Testis (tissue), 3 donors: ENCODE results near the gene BCAS3. TPM values are rescaled to one million over a fixed set of nuclear protein-coding genes. Genes with fewer than 3 reads are reported as not detected.

Experiments
- DNase-seq: peaks from one replicate; pipeline ENCODE4 v3.0.0-alpha.2; 2019
- H3K27ac ChIP-seq, 2 donors: fragments of 200-600 bp; sonication (generic); one replicate each; pipeline ENCODE4 v1.5.1; 2019
- H3K27me3 ChIP-seq: fragments of 200-600 bp; sonication (generic); one replicate; pipeline ENCODE4 v1.5.1; 2019
- H3K36me3 ChIP-seq: fragments of 200-600 bp; sonication (generic); one replicate; pipeline ENCODE4 v1.5.1; 2017; ENCODE audit warnings: low read depth; ENCODE audit errors: missing control alignments
- H3K4me1 ChIP-seq: fragments of 200-600 bp; sonication (generic); one replicate; pipeline ENCODE4 v1.5.1; 2019
- H3K4me3 ChIP-seq, 2 donors: fragments of 200-600 bp; sonication (generic); one replicate each; pipeline ENCODE4 v1.5.1; 2017 to 2019
- H3K9me3 ChIP-seq: fragments of 200-600 bp; sonication (generic); one replicate; pipeline ENCODE4 v1.5.1; 2017
- CTCF ChIP-seq, 3 experiments: fragments of 450-650 bp in 2 of 3; fragments of 200-600 bp in 1 of 3; sonication (generic) in 1 of 3; IDR thresholded peaks; one replicate each; pipeline ENCODE4 v1.5.1; 2016 to 2019; ENCODE audit warnings: antibody characterized with exemption in 3 of 3, mild to moderate bottlenecking in 2 of 3, moderate library complexity in 1 of 3
- POLR2A ChIP-seq: fragments of 450-650 bp; IDR thresholded peaks from one replicate; pipeline ENCODE4 v1.6.1; 2017; ENCODE audit warnings: antibody characterized with exemption, mild to moderate bottlenecking, moderate library complexity
- whole genome bisulfite sequencing, 2 donors: methylation state at CpG; one replicate each; pipeline ENCODE4 v1.1.5; 2018; 5-methylcytosine and 5-hydroxymethylcytosine counted together
- intact Hi-C: fragments of 100-400 bp; cut with DNase I; formaldehyde crosslinking; loops from one replicate; pipeline ENCODE4 v1.15.1; 2023; ENCODE audit warnings: low total_unique reads
- polyA plus RNA-seq: library from polyadenylated mRNA; stranded (reverse); fragments of 350-450 nt; fragmentation: Illumina TruSeq; extraction: RNeasy Lipid Tissue Mini Kit (QIAGEN cat#74804); gene quantifications from one replicate; pipeline ENCODE4 v1.2.3, GENCODE V29; 2014; ENCODE audit warnings: low read depth, low replicate concordance; ENCODE audit not compliant: insufficient read depth
- total RNA-seq, 2 donors: library from RNA; depleted of rRNA; stranded (reverse); fragments of >200 nt; gene quantifications; one replicate each; pipeline ENCODE4 v1.2.3, GENCODE V29; 2016

The BCAS3 gene
- total and polyA plus RNA-seq, 3 donors from 2014 or later = 54.8 to 96.7 (median 73.0) TPM

GRCh38 chr17:61402073-61402541 lies 724.5 kb downstream of the BCAS3 start:
- TF ChIP-seq CTCF (IDR thresholded peaks at IDR 0.05) (no peak), POLR2A (no peak)
- H3K36me3 ChIP-seq = no peaks in the 10 kb centered on the region
- H3K27ac ChIP-seq = peak overlapping the region; percentile 94 to 95
- intact Hi-C loops = loop anchor here (10.0 kb wide), 1 partner anchor 147 kb away; no protein-coding TSS in a partner anchor
- H3K27me3 ChIP-seq = no peaks in the 10 kb centered on the region
- H3K4me3 ChIP-seq = peak overlapping the region; percentile 68 to 78
- 27 to 40% methylated on average over 3 to 10 of the region's 11 CpGs for WGBS, 2 donors
- H3K9me3 ChIP-seq = no peaks in the 10 kb centered on the region
- peaks cover 20% of the 10 kb centered on the region for H3K4me1 ChIP-seq
- DNase-seq = no peak

- no peaks in the 10 kb centered on the region for H3K36me3 ChIP-seq
- peak overlapping the region; percentile 45 to 78 for H3K4me3 ChIP-seq
- no peak for TF ChIP-seq POLR2A
- TF ChIP-seq CTCF (IDR thresholded peaks at IDR 0.05) = no peak
- no peaks in the 10 kb centered on the region for H3K9me3 ChIP-seq
- intact Hi-C loops = loop anchor here (10.0 kb wide), 1 partner anchor 148 kb away; no protein-coding TSS in a partner anchor
- DNase-seq = no peak
- peaks cover 19% of the 10 kb centered on the region for H3K4me1 ChIP-seq
- WGBS, 2 donors = 7 to 23% methylated on average over 28 to 55 of the region's 55 CpGs
- H3K27ac ChIP-seq = peak overlapping the region; percentile 94 to 95
- H3K27me3 ChIP-seq = no peaks in the 10 kb centered on the region
Measured at GRCh38 chr17:61402978-61403800, 725.5 kb downstream of the BCAS3 start.

DNA sequence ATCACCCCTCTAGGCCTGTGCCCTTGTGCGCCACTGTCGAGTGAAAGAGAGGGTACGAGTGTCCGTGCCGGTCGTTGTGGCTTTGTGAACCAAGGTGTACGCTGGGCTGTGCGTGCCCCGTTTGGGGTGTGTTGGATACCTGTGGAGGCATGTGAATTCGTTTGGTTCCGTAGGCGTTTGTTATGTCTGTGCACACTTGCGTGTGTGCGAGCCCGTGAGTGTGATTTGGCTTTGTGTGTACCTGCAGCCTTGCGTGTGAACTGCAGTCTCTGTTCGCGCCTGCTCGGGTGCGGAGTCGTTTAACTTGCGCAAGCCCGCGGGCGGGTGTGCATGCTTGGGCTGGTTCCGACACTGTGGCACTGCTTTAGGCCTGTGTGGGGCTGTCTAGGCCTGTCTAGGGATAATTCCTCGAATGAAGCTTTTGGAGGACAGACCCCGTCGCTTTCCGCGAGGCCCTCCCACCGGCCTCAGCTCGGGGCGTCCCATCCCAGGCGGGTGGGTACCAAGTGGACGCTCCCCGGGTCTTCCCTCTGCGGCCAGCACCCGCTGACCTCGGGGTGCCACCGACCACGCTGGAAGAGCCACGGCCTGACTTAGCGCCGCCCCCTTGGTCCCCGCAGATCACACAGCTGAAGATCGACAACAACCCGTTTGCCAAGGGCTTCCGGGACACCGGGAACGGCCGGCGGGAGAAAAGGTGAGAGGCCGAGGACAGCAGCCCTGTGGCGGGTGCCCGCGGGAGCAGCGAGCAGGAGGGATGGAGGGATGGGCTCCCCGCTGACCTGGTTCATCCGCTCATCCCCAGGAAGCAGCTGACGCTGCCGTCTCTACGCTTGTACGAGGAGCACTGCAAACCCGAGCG lies 726.4 kb downstream of the BCAS3 start:
- no peak for DNase-seq
- Histone ChIP-seq H3K36me3 (no peaks in the 10 kb centered on the region), H3K4me1 (peaks cover 16% of the 10 kb centered on the region), H3K9me3 (no peaks in the 10 kb centered on the region), H3K27me3 (no peaks in the 10 kb centered on the region), H3K27ac (peak overlapping the region; percentile 94 to 95), H3K4me3 (peak overlapping the region; percentile 45 to 78)
- 6 to 38% methylated on average over 7 to 60 of the region's 66 CpGs for WGBS, 2 donors
- TF ChIP-seq POLR2A (no peak), CTCF (IDR thresholded peaks at IDR 0.05) (no peak)
- intact Hi-C loops = loop anchor here (10.0 kb wide), 1 partner anchor 149 kb away; no protein-coding TSS in a partner anchor

- DNase-seq = no peak
- intact Hi-C loops = loop anchor here (10.0 kb wide), 1 partner anchor 150 kb away; no protein-coding TSS in a partner anchor
Measured at GRCh38 chr17:61404663-61404912, 726.9 kb downstream of the BCAS3 start.

More at GRCh38 chr17:61404663-61404912, 726.9 kb downstream of the BCAS3 start:
- H3K4me3 ChIP-seq = peak overlapping the region; percentile 45 to 78
- H3K36me3 ChIP-seq = no peaks in the 10 kb centered on the region
- peak overlapping the region; percentile 94 to 95 for H3K27ac ChIP-seq
- no peaks in the 10 kb centered on the region for H3K27me3 ChIP-seq
- no peak for TF ChIP-seq CTCF (IDR thresholded peaks at IDR 0.05)
- no peak for TF ChIP-seq POLR2A
- WGBS, 2 donors = 6 to 9% methylated on average over 17 to 20 of the region's 27 CpGs
- peaks cover 13% of the 10 kb centered on the region for H3K4me1 ChIP-seq
- no peaks in the 10 kb centered on the region for H3K9me3 ChIP-seq
